ENCODE measurements around the gene FPR2.

DNA sequence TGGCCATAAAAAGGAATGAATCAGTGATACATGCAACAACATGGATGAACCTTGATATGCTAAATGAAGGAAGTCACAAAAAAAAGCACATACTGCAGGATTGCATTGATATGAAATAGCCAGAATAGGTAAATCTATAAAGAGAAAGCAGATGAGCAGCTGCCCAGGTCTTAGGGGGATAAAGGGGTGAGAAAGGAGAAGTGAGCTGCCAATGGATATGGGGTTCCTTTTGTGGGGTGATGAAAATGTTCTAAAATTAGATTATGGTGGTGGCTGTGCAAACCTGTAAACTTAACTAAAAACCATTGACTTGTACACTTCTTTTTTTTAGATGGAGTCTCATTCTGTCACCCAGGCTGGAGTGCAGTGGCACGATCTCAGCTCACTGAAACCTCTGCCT is 49.3 kb upstream of the FPR2 start:
- TF ChIP-seq, protein P1, sequence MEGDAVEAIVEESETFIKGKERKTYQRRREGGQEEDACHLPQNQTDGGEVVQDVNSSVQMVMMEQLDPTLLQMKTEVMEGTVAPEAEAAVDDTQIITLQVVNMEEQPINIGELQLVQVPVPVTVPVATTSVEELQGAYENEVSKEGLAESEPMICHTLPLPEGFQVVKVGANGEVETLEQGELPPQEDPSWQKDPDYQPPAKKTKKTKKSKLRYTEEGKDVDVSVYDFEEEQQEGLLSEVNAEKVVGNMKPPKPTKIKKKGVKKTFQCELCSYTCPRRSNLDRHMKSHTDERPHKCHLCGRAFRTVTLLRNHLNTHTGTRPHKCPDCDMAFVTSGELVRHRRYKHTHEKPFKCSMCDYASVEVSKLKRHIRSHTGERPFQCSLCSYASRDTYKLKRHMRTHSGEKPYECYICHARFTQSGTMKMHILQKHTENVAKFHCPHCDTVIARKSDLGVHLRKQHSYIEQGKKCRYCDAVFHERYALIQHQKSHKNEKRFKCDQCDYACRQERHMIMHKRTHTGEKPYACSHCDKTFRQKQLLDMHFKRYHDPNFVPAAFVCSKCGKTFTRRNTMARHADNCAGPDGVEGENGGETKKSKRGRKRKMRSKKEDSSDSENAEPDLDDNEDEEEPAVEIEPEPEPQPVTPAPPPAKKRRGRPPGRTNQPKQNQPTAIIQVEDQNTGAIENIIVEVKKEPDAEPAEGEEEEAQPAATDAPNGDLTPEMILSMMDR (conservative IDR thresholded peaks at IDR 0.05; ENCODE audit: low read depth in 2 of 2) = no peak
- TF ChIP-seq, protein P2, sequence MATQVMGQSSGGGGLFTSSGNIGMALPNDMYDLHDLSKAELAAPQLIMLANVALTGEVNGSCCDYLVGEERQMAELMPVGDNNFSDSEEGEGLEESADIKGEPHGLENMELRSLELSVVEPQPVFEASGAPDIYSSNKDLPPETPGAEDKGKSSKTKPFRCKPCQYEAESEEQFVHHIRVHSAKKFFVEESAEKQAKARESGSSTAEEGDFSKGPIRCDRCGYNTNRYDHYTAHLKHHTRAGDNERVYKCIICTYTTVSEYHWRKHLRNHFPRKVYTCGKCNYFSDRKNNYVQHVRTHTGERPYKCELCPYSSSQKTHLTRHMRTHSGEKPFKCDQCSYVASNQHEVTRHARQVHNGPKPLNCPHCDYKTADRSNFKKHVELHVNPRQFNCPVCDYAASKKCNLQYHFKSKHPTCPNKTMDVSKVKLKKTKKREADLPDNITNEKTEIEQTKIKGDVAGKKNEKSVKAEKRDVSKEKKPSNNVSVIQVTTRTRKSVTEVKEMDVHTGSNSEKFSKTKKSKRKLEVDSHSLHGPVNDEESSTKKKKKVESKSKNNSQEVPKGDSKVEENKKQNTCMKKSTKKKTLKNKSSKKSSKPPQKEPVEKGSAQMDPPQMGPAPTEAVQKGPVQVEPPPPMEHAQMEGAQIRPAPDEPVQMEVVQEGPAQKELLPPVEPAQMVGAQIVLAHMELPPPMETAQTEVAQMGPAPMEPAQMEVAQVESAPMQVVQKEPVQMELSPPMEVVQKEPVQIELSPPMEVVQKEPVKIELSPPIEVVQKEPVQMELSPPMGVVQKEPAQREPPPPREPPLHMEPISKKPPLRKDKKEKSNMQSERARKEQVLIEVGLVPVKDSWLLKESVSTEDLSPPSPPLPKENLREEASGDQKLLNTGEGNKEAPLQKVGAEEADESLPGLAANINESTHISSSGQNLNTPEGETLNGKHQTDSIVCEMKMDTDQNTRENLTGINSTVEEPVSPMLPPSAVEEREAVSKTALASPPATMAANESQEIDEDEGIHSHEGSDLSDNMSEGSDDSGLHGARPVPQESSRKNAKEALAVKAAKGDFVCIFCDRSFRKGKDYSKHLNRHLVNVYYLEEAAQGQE (IDR thresholded peaks at IDR 0.05; ENCODE audit: unreplicated experiment) = no peak
- TF ChIP-seq POLR2AphosphoS5 (IDR thresholded peaks at IDR 0.05; ENCODE audit: low read depth) (no peak), EZH2 (IDR thresholded peaks at IDR 0.05; ENCODE audit: low read depth, unreplicated experiment) (no peak), EZH2phosphoT487 (IDR thresholded peaks at IDR 0.05; ENCODE audit: unreplicated experiment) (no peak), ZNF331 (CRISPR knock-in tag; IDR thresholded peaks at IDR 0.05; ENCODE audit: low read depth) (no peak), NANOG (IDR thresholded peaks at IDR 0.05; ENCODE audit: borderline replicate concordance) (no peak), STAT1 (IDR thresholded peaks at IDR 0.05; ENCODE audit: unreplicated experiment) (no peak), JUNB (IDR thresholded peaks at IDR 0.05; ENCODE audit: unreplicated experiment) (no peak), CREB1 (CRISPR knock-in tag; IDR thresholded peaks at IDR 0.05; ENCODE audit: low read depth) (no peak)
- TF ChIP-seq, protein P3, sequence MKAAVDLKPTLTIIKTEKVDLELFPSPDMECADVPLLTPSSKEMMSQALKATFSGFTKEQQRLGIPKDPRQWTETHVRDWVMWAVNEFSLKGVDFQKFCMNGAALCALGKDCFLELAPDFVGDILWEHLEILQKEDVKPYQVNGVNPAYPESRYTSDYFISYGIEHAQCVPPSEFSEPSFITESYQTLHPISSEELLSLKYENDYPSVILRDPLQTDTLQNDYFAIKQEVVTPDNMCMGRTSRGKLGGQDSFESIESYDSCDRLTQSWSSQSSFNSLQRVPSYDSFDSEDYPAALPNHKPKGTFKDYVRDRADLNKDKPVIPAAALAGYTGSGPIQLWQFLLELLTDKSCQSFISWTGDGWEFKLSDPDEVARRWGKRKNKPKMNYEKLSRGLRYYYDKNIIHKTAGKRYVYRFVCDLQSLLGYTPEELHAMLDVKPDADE (IDR thresholded peaks at IDR 0.05) = no peak
- TF ChIP-seq, protein P4, sequence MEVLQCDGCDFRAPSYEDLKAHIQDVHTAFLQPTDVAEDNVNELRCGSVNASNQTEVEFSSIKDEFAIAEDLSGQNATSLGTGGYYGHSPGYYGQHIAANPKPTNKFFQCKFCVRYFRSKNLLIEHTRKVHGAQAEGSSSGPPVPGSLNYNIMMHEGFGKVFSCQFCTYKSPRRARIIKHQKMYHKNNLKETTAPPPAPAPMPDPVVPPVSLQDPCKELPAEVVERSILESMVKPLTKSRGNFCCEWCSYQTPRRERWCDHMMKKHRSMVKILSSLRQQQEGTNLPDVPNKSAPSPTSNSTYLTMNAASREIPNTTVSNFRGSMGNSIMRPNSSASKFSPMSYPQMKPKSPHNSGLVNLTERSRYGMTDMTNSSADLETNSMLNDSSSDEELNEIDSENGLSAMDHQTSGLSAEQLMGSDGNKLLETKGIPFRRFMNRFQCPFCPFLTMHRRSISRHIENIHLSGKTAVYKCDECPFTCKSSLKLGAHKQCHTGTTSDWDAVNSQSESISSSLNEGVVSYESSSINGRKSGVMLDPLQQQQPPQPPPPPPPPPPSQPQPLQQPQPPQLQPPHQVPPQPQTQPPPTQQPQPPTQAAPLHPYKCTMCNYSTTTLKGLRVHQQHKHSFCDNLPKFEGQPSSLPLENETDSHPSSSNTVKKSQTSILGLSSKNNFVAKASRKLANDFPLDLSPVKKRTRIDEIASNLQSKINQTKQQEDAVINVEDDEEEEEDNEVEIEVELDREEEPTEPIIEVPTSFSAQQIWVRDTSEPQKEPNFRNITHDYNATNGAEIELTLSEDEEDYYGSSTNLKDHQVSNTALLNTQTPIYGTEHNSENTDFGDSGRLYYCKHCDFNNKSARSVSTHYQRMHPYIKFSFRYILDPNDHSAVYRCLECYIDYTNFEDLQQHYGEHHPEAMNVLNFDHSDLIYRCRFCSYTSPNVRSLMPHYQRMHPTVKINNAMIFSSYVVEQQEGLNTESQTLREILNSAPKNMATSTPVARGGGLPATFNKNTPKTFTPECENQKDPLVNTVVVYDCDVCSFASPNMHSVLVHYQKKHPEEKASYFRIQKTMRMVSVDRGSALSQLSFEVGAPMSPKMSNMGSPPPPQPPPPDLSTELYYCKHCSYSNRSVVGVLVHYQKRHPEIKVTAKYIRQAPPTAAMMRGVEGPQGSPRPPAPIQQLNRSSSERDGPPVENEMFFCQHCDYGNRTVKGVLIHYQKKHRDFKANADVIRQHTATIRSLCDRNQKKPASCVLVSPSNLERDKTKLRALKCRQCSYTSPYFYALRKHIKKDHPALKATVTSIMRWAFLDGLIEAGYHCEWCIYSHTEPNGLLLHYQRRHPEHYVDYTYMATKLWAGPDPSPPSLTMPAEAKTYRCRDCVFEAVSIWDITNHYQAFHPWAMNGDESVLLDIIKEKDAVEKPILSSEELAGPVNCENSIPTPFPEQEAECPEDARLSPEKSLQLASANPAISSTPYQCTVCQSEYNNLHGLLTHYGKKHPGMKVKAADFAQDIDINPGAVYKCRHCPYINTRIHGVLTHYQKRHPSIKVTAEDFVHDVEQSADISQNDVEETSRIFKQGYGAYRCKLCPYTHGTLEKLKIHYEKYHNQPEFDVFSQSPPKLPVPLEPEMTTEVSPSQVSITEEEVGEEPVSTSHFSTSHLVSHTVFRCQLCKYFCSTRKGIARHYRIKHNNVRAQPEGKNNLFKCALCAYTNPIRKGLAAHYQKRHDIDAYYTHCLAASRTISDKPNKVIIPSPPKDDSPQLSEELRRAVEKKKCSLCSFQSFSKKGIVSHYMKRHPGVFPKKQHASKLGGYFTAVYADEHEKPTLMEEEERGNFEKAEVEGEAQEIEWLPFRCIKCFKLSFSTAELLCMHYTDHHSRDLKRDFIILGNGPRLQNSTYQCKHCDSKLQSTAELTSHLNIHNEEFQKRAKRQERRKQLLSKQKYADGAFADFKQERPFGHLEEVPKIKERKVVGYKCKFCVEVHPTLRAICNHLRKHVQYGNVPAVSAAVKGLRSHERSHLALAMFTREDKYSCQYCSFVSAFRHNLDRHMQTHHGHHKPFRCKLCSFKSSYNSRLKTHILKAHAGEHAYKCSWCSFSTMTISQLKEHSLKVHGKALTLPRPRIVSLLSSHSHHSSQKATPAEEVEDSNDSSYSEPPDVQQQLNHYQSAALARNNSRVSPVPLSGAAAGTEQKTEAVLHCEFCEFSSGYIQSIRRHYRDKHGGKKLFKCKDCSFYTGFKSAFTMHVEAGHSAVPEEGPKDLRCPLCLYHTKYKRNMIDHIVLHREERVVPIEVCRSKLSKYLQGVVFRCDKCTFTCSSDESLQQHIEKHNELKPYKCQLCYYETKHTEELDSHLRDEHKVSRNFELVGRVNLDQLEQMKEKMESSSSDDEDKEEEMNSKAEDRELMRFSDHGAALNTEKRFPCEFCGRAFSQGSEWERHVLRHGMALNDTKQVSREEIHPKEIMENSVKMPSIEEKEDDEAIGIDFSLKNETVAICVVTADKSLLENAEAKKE (CRISPR knock-in tag; IDR thresholded peaks at IDR 0.05) = no peak
